GM10266 (cell line): ENCODE measurements around the gene DUSP9.

Experiments used
- DNase-seq: peaks from one replicate; pipeline ENCODE4 v3.0.0; 2012; ENCODE audit errors: extremely low spot score
- CTCF ChIP-seq: IDR thresholded peaks from 2 replicates; pipeline ENCODE4 v1.5.1; 2012; ENCODE audit warnings: mild to moderate bottlenecking, low read depth; ENCODE audit not compliant: control insufficient read depth, insufficient read depth; ENCODE audit errors: missing control alignments

DUSP9 gene

GRCh38 chrX:153610836-153611213 is 36.2 kb upstream of the DUSP9 start:
- no peak for DNase-seq
- TF ChIP-seq CTCF = no peak

GRCh38 chrX:153611298-153612095 is 35.5 kb upstream of the DUSP9 start:
- no peak for DNase-seq
- no peak for TF ChIP-seq CTCF

- DNase-seq = no peak
- no peak for TF ChIP-seq CTCF
These were observed 34.6 kb upstream of the DUSP9 start for GRCh38 chrX:153612413-153612812.

GRCh38 chrX:153614818-153615217 is 32.2 kb upstream of the DUSP9 start:
- DNase-seq = no peak
- TF ChIP-seq CTCF = no peak

- DNase-seq = no peak
- no peak for TF ChIP-seq CTCF
These were observed 26.4 kb upstream of the DUSP9 start for GRCh38 chrX:153620576-153620975.

DNA sequence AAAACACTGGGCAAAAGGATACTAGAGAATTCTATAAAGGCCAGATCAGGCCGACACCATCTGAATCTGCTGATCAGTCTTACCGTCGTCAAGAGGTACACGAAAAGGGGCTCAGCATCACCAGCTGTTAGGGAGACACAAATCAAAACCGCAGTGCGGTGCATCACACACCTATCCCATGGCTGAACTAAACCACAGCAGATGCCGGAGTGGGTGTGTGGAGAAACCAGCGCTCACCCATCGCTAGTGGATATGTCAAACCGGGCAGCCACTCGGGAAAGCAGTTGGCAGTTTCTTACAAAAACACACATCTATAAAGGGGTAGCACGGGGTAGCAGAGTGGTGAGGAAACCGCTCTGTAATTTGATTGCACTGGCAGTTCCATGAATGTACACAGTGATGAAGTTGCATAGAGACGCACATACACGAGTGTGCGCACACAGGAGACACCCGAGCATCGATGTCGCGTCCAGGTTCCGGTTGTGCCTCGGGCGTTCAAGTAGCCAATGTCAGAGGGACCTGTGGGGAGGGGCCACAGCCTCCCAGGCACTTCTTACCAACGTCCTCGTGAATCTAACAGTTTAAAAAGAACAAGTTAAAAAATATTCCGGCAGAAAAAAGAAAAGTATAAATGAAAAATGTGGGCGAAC is 24.9 kb upstream of the DUSP9 start:
- no peak for TF ChIP-seq CTCF
- DNase-seq = no peak

DNA sequence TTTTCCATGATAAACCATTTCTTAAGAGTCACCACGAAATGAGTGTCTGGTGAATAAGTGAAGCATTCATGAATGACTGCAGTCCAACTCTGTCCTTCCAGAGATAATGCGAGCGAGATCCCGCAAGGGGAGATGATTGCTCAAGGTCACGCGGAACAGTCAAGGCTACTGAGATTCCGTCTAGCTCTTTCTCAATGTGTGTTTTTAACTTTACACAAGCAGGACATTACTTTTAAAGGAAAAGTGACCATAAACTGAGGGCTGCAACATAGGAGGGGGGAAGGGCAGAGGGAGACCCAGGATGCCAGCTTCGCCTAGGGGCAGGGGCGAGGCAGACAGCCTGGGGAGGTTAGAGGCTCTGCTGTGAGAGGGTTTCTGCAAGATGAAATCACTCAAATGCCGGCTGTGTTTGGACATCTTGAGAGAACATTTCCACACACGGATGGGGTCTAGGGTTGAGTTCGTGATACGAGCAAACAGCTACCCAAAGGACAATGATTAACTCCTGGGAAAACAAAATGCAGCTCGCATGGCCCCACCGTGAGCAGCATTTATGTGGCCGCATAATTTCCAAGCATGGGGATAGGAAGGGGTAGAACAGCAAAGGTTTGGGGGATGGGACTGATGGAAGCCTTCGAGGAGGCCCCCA is 24.2 kb upstream of the DUSP9 start:
- no peak for TF ChIP-seq CTCF
- no peak for DNase-seq
